NCI-H69 (cell line): ENCODE data around the gene TUFT1.
"Not testable (repeated sequence)": the region's sequence is repeated elsewhere in the genome, so short reads cannot be mapped to it uniquely, and the experiment has no call there.

Source experiments
- DNase-seq: peaks from one replicate; lab custom pipeline; 2025; lab: John Stamatoyannopoulos, UW

Gene TUFT1

DNA sequence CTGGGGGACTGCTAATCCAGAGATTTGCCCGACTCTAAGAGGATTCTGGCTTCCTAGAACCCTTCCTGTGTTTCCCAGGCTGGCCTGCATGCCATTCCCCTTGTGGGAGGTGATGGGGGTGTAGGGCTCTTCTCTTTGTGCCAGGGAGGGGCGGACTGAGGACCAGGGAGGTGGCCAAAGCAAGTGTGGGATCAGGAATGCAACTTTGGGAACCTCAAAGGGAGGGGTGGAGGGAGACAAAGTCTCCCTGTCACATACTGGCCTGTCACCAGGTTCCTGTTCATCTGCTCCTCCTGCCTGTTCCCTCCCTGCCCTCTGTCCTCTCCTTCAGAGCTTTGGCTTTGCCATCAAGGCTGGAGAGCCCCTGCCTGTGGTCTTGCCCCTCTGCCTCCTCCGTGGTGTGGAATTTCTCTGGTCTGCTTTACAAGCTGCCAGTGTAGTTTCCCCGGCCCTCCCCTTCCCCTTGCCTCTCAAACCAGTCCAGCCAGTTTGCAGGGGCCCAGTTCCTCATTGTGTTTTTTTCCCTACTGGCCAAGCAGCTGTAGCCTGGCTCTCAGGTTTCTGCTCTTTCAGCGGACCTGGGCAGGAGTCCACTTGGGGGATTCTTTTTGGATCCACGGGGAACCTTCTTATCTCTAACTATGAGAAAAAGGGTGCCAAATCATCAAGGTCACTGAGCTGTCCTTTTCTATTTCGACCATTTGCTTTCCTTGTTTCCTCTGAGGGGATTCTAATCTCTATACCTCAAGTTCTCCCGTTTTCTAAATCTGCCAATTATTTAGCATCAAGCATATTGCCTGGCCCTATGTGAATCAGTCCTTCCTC, 27.1 kb upstream of the TUFT1 start:
- DNase-seq: no peak

DNA sequence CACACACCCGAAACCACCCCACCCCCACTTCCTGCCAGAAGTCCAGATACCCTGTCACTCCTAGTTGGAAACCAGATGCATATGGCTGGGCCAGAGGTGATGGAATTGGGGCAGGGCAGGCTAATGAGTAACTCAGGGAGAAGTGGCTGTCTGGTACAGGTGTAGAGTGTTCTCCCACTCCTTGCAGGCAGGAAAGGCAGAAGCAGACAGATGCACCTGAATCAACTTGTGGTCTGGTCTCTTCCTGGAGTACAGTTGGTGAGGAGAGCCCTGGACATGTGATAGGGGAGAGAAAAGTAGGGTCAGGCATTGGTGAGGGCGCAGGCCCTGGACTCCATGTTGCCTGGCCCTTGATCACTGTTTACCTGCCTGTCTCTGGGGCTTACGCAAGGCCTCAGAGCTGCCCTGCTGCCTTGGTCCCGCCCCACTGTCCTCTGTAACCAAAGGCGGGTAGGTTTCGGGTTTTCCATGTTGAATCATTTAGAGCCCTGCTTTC, 26.4 kb upstream of the TUFT1 start:
- peak; percentile 64 for DNase-seq

DNA sequence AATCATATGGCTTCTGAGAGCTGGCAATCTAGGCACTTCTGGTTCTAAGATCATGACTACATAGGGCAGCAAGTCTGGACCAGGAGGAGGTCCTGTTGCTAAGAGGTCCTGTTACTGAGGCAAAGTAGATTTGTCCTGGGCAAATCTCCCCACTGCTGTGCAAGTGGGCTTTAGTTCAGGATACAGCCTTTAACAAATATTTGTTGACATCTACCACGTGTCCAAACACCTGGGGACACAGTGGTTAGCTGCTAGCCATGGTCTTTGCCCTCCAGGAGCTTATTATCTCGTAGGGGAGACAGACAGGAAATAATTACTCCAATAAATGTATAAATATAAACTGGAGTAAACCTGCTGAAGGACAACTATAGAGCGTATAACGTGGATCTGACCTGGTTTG, 25.7 kb upstream of the TUFT1 start:
- DNase-seq: peak; percentile 52

DNA sequence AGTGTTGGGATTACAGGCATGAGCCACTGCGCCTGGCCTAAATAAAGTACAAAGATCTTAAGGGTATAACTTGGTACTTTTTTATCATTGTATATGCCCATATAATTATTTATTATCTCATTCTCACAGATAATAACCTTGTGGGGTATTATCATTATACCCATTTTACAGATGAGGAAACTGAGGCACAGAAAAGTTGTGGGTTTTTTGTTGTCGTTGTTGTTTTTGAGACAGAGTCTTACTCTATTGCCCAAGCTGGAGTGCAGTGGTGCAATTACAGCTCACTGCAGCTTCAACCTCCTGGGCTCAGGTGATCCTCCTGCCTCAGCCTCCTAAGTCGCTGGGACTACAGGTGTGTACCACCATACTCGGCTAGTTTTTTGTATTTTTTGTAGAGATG, 24.8 kb upstream of the TUFT1 start:
- no peak for DNase-seq

DNA sequence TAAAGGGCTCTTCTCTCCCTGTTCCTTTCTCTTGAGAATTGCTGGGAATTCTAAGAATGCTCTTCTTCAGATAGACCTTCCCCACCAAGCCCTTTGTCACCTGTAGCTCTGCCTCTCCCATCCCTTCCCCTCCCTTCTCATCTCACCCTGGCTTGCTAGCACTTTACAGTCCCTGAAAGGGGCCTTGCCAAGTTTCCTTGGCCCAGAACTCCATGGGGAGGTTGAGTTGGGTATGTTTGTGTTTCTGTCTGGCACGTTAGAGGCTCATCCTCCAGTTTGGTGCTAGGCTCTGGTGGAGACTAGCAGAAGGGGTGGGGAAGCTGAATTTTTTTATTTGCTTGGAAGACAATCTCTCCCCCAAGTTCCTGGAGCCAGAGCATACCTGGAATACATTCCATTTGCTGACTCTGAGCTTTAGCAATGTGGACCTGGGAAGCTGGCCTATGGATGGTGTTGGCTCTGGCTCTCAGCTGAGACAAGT, 24.0 kb upstream of the TUFT1 start:
- DNase-seq: no peak

DNA sequence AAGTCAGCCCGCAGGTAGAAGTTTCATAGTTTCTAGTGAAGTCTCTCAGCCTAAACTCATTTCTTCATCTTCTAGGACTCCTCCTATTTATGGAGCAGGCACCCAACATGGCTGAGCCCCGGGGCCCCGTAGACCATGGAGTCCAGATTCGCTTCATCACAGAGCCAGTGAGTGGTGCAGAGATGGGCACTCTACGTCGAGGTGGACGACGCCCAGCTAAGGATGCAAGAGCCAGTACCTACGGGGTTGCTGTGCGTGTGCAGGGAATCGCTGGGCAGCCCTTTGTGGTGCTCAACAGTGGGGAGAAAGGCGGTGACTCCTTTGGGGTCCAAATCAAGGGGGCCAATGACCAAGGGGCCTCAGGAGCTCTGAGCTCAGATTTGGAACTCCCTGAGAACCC, 21.7 kb upstream of the TUFT1 start:
- no peak for DNase-seq

DNA sequence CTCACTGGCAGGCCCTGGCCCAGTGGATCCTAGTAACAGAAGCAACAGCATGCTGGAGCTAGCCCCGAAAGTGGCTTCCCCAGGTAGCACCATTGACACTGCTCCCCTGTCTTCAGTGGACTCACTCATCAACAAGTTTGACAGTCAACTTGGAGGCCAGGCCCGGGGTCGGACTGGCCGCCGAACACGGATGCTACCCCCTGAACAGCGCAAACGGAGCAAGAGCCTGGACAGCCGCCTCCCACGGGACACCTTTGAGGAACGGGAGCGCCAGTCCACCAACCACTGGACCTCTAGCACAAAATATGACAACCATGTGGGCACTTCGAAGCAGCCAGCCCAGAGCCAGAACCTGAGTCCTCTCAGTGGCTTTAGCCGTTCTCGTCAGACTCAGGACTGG, 21.2 kb upstream of the TUFT1 start:
- no peak for DNase-seq

DNA sequence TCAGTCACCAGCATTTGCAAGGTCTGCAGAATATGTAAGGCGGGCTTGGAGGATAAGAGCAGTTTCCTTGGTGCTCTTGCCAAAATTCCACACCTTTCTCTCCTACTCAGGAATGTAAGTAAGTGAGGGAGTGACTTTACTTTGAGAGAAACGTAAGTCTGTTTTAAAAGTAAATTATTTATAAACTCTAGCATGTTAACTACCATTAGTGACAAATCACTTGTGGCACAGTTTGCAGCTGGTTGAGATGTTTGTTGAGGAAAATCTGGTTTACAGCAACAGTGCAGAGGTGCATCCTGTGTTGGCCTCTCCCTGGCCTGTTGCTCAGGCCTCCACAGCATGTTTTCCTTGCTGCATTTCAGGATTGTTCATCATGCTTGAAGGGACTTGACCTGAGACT, 20.4 kb upstream of the TUFT1 start:
- DNase-seq: no peak

DNA sequence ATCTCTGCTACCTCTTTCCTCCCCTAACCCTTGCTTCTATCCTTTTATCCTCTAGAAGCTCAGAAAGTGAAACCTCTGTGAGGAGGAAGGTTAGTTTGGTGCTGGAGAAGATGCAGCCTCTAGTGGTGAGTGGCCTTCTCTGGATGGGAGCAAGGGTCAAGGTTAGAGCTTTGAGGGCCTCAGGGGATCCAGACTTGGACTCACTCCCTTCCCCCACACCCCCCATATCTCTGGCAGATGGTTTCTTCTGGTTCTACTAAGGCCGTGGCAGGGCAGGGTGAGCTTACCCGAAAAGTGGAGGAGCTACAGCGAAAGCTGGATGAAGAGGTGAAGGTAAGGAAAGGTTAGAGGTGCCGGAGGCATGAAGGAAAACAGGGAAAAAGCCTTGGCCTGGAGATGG, 19.8 kb upstream of the TUFT1 start:
- no peak for DNase-seq

DNA sequence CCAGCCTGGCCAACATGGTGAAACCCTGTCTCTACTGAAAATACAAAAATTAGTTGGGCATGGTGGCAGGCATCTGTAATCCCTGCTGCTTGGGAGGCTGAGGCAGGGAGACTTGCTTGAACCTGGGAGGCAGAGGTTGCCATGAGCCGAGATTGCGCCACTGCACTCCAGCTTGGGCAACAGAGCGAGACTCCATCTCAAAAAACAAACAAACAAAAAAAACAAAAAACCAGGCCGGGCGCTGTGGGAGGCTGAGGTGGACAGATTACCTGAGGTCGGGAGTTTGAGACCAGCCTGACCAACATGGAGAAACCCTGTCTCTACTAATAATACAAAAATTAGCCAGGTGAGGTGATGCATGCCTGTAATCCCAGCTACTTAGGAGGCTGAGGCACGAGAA, 17.7 kb upstream of the TUFT1 start:
- DNase-seq: not testable (repeated sequence)

DNA sequence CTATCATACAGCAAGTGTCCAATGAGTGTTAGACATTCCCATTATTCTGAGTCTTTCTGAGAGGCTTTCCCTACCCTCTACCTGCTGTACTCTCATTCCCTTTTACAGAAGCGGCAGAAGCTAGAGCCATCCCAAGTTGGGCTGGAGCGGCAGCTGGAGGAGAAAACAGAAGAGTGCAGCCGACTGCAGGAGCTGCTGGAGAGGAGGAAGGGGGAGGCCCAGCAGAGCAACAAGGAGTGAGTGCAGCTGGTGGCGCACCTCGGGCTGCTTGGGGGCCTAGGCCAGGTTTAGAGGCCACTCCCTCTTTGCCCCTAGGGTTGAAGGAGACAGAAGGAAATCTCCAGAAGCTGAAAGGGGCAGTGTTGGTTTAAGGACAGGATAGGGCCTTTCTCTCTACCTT, 16.8 kb upstream of the TUFT1 start:
- DNase-seq: no peak

DNA sequence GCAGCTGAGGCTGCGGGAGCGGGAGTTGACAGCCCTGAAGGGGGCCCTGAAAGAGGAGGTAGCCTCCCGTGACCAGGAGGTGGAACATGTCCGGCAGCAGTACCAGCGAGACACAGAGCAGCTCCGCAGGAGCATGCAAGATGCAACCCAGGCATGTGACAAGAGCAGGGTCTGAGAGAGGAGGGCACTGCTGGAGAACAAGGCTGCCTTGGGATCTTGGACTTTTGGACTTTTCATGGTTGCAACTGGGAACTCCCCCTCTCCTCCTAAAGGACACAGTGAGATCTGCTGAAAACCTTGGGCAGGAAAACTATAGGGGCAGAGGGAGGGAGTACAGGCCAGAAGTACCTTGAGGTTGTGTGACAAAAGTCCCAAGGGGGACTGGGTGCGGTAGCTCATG, 15.4 kb upstream of the TUFT1 start:
- DNase-seq: no peak

DNA sequence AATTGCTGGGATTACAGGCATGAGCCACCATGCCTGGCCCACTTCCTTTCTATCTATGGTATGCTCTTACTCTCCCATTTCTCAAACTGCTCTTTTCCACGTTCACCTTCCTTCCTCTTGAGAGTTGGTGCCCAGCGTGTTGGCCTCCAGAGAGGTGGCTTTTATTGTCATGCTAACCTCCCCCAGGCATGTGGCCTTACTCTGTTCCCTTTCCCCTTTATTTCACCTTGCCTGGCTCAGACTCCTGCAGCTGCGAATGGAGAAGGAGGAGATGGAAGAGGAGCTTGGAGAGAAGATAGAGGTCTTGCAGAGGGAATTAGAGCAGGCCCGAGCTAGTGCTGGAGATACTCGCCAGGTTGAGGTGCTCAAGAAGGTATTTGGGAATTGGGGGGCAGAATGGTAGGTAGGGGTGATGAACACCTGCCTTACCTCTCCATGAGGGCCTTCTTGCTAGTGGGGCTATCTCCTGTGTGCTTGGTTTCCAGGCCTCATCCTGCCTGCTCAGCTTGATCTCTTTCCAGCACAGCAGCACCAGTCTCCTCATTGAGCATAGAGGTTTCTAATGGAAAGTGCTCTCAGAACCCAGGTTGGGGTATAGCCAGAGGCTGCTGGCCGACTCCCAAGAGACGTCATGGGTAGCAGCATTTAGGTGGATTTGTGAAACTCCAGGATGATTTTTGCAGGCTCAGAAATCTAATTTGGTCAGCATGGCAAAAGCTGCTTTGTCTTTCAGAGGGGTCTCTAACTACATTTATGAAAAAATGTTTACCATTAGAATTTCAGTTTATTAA, 13.2 kb upstream of the TUFT1 start:
- no peak for DNase-seq

DNA sequence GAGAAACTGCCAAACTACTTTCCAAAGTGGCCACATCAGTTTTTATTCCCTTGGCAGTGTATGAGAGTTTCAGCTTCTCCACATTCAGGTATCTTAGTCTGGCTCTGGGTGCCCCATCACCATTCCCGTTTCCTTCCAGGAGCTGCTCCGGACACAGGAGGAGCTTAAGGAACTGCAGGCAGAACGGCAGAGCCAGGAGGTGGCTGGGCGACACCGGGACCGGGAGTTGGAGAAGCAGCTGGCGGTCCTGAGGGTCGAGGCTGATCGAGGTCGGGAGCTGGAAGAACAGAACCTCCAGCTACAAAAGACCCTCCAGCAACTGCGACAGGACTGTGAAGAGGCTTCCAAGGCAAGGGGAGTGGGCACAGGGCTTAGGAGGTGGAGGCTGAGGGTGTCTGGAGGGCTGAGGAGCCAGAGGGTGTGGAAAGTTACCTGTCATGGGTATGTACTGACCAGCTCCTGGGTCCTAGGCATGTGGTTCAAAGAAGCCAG, 10.9 kb upstream of the TUFT1 start:
- no peak for DNase-seq

DNA sequence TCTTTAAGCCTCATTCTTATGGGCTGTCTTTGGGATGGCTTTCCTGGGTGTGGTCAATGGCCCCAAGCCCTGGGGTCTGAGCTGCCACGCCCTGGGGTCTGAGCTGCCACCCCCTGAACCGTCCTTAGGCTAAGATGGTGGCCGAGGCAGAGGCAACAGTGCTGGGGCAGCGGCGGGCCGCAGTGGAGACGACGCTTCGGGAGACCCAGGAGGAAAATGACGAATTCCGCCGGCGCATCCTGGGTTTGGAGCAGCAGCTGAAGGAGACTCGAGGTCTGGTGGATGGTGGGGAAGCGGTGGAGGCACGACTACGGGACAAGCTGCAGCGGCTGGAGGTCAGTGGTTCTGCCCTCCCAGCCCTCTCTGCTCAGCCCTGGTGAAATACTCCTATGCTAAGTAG, 10.3 kb upstream of the TUFT1 start:
- no peak for DNase-seq

DNA sequence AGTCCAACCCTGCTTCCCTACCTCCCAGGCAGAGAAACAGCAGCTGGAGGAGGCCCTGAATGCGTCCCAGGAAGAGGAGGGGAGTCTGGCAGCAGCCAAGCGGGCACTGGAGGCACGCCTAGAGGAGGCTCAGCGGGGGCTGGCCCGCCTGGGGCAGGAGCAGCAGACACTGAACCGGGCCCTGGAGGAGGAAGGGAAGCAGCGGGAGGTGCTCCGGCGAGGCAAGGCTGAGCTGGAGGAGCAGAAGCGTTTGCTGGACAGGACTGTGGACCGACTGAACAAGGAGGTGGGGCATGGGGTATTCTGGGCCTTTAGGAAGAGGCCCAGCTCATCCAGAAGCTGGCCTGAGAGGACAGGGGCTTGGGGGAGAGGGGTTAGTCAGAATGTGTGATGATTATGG, 9.6 kb upstream of the TUFT1 start:
- no peak for DNase-seq

DNA sequence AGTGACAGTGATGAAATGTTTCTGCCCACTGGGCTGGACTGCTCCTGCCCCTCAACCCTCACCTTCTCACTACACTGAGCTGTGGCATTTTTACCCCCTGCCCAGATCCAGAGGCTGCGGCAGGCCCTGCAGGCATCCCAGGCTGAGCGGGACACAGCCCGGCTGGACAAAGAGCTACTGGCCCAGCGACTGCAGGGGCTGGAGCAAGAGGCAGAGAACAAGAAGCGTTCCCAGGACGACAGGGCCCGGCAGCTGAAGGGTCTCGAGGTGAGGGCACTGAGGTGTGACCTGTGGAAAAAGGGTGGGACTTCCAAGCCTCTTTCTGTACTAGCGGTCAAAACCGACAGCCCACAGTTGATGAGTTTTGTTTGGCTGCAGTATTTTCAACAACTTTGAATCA, 6.2 kb upstream of the TUFT1 start:
- no peak for DNase-seq

DNA sequence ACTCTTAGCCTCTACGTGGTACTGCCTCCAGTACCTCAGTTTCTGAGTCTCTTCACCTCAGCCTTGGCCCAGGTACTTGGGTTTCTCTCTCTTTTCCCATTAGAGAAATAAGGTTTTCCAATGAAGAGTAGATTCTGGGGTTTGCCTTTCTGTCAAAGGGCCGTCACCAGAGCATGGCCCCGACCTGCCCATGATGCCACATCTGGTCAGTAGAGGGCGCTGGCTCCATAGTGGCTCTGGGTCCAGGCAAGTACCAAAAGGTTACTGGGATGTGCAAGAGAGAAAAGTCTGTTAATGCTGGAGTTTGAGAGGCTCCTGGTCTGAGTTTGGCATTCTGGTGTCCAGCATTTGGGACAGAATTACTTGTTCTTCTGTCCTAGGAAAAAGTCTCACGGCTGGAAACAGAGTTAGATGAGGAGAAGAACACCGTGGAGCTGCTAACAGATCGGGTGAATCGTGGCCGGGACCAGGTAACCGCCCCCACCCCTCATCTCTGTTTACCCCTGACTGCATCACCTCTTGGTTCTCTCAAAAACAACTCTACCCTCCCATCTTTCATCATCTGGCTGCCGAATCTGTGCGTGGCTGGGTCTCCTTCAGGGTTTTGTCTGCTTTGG, 5.3 kb upstream of the TUFT1 start:
- DNase-seq: peak; percentile 79

DNA sequence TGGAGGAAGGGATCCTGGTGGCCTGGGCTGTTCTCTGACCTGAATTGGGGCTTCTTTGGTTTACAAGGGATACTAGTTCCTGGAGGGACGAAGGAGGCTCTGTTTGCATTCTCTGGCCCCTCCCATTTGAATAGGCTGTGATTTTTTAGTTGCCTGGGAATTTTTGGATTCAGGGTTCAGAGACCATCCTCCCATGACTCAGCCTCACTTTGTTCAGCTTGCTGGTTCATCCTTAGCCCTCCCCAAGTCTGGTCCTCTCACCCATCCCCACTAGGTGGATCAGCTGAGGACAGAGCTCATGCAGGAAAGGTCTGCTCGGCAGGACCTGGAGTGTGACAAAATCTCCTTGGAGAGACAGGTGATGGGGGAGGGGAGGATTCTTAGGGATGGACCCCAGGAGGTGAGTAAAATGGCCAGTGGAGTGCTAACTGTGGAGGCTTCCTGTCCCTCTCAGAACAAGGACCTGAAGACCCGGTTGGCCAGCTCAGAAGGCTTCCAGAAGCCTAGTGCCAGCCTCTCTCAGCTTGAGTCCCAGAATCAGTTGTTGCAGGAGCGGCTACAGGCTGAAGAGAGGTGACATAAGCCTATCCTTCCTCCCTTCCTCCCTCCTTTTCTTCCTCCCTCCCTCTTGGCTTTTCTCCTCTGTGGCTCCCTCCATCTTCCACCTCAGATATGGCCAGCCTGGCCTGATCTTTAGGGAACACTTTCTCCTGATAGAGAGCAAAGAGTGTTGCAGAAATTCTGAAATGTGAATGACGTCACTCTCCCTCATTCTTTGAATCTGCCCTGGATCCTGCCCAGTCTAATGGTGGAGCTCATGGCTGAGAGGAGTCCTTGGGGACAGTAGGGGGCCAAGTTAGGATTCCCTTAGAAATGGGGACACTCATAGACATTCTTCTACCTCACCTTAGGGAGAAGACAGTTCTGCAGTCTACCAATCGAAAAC, 4.5 kb upstream of the TUFT1 start:
- no peak for DNase-seq

DNA sequence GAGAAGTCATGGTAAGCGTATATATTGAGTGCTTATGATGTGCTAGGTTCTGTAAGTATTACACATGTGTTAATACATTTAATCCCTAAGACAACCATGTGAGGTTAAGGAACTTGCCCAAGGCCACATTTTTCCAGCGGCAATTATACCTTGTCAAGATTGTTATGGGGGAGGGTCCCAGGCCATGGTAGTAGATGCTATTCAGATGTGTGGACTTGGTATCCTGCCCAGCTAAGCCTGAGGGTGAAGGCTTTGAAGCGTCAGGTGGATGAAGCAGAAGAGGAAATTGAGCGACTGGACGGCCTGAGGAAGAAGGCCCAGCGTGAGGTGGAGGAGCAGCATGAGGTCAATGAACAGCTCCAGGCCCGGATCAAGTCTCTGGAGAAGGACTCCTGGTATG, 3.6 kb upstream of the TUFT1 start:
- DNase-seq: no peak

DNA sequence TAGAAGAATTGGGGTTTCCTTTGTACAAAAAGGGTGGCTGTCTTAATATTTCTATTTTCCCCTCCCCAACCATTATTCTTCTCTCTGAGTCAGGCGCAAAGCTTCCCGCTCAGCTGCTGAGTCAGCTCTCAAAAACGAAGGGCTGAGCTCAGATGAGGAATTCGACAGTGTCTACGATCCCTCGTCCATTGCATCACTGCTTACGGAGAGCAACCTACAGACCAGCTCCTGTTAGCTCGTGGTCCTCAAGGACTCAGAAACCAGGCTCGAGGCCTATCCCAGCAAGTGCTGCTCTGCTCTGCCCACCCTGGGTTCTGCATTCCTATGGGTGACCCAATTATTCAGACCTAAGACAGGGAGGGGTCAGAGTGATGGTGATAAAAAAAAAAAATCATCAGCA, 3.0 kb upstream of the TUFT1 start:
- DNase-seq: no peak
